Measurements from ENCODE around the gene PKP3.

GRCh38 chr11:442611-443081 is 48.6 kb downstream of the PKP3 start:
- TF ChIP-seq TAF1 (IDR thresholded peaks at IDR 0.05; ENCODE audit: low read depth, low read length) (no peak), POLR2AphosphoS5 (IDR thresholded peaks at IDR 0.05; ENCODE audit: low read depth, low read length) (no peak), POLR2A (IDR thresholded peaks at IDR 0.05; ENCODE audit: low read depth, low read length) (no peak), SPI1 (IDR thresholded peaks at IDR 0.05; ENCODE audit: low read depth, low read length) (no peak), PAX5 (IDR thresholded peaks at IDR 0.05; ENCODE audit: insufficient read depth, low read length, severe bottlenecking) (no peak)
